ENCODE measurements around the gene PSENEN. TPM values are rescaled to one million over a fixed set of nuclear protein-coding genes. Genes with fewer than 3 reads are reported as not detected.

Gene PSENEN
- total and polyA plus RNA-seq, 2 experiments from 2014 or later = 20.6 to 175 TPM

DNA sequence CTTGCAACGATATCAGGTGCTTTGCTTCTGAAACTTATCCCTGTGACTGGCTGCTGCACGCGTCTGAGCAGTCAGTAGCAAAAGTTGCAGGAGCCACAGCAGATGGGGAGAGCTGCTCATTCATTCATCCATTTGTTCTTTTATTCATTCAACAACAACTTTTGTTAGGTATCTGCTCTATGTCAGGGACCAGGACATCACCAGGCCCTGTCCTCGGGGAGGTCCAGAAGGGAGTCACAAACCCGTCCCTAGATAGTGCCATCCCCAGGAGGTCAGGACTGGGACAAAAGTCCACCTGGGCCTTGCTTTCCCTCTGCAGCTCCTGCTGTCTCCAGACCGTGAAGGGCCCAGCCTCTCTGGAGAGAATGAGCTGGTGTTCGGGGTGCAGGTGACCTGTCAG, 32.5 kb downstream of the PSENEN start (continued):
- TF ChIP-seq, protein P1, sequence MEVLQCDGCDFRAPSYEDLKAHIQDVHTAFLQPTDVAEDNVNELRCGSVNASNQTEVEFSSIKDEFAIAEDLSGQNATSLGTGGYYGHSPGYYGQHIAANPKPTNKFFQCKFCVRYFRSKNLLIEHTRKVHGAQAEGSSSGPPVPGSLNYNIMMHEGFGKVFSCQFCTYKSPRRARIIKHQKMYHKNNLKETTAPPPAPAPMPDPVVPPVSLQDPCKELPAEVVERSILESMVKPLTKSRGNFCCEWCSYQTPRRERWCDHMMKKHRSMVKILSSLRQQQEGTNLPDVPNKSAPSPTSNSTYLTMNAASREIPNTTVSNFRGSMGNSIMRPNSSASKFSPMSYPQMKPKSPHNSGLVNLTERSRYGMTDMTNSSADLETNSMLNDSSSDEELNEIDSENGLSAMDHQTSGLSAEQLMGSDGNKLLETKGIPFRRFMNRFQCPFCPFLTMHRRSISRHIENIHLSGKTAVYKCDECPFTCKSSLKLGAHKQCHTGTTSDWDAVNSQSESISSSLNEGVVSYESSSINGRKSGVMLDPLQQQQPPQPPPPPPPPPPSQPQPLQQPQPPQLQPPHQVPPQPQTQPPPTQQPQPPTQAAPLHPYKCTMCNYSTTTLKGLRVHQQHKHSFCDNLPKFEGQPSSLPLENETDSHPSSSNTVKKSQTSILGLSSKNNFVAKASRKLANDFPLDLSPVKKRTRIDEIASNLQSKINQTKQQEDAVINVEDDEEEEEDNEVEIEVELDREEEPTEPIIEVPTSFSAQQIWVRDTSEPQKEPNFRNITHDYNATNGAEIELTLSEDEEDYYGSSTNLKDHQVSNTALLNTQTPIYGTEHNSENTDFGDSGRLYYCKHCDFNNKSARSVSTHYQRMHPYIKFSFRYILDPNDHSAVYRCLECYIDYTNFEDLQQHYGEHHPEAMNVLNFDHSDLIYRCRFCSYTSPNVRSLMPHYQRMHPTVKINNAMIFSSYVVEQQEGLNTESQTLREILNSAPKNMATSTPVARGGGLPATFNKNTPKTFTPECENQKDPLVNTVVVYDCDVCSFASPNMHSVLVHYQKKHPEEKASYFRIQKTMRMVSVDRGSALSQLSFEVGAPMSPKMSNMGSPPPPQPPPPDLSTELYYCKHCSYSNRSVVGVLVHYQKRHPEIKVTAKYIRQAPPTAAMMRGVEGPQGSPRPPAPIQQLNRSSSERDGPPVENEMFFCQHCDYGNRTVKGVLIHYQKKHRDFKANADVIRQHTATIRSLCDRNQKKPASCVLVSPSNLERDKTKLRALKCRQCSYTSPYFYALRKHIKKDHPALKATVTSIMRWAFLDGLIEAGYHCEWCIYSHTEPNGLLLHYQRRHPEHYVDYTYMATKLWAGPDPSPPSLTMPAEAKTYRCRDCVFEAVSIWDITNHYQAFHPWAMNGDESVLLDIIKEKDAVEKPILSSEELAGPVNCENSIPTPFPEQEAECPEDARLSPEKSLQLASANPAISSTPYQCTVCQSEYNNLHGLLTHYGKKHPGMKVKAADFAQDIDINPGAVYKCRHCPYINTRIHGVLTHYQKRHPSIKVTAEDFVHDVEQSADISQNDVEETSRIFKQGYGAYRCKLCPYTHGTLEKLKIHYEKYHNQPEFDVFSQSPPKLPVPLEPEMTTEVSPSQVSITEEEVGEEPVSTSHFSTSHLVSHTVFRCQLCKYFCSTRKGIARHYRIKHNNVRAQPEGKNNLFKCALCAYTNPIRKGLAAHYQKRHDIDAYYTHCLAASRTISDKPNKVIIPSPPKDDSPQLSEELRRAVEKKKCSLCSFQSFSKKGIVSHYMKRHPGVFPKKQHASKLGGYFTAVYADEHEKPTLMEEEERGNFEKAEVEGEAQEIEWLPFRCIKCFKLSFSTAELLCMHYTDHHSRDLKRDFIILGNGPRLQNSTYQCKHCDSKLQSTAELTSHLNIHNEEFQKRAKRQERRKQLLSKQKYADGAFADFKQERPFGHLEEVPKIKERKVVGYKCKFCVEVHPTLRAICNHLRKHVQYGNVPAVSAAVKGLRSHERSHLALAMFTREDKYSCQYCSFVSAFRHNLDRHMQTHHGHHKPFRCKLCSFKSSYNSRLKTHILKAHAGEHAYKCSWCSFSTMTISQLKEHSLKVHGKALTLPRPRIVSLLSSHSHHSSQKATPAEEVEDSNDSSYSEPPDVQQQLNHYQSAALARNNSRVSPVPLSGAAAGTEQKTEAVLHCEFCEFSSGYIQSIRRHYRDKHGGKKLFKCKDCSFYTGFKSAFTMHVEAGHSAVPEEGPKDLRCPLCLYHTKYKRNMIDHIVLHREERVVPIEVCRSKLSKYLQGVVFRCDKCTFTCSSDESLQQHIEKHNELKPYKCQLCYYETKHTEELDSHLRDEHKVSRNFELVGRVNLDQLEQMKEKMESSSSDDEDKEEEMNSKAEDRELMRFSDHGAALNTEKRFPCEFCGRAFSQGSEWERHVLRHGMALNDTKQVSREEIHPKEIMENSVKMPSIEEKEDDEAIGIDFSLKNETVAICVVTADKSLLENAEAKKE (CRISPR knock-in tag; IDR thresholded peaks at IDR 0.05) = no peak
- TF ChIP-seq STAT1 (IDR thresholded peaks at IDR 0.05; ENCODE audit: unreplicated experiment) = no peak

DNA sequence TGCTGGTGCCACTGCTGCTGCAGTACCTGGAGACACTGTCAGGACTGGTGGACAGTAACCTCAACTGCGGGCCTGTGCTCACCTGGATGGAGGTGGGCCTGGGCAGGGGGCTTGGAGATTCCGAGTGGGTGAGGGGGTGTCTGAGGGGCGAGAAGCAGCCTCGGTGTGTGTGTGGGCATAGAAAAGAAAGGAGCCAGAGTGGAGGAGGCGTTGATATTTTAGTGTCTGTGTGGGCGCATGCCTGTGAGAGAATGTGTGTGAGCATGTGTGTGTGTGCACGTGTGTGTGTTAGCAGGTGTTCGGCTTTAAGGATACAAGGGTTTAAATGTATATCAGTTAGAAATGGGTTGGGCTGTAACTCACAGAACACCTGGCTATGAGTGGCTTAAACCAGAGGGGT, 33.6 kb downstream of the PSENEN start:
- no peak overlapping the region for H3K27ac Mint-ChIP-seq
- peaks cover 6% of the 10 kb centered on the region; the same call in 1 of the 3 replicates for H3K36me3 Mint-ChIP-seq (ENCODE audit: low read depth)
- no peak for ATAC-seq
- TF ChIP-seq POLR2AphosphoS5 (IDR thresholded peaks at IDR 0.05; ENCODE audit: low read depth) (no peak), ZNF114 (CRISPR knock-in tag; IDR thresholded peaks at IDR 0.05) (no peak), STAT1 (IDR thresholded peaks at IDR 0.05; ENCODE audit: unreplicated experiment) (no peak), JUNB (IDR thresholded peaks at IDR 0.05; ENCODE audit: unreplicated experiment) (no peak), ZNF331 (CRISPR knock-in tag; IDR thresholded peaks at IDR 0.05; ENCODE audit: low read depth) (no peak)
- TF ChIP-seq, protein P1 (CRISPR knock-in tag; IDR thresholded peaks at IDR 0.05) = no peak

More for the DNA sequence above, 33.6 kb downstream of the PSENEN start:
- H3K4me1 Mint-ChIP-seq = peaks cover 51% of the 10 kb centered on the region
- Histone ChIP-seq H3K4me1 (ENCODE audit: insufficient read depth) (peaks cover 29% of the 10 kb centered on the region), H2AFZ (no peak overlapping the region), H3K79me2 (replicated peaks; ENCODE audit: insufficient read depth) (no peaks in the 10 kb centered on the region), H3K27me3 (ENCODE audit: insufficient read depth) (peaks cover 11% of the 10 kb centered on the region), H3K4me2 (no peak overlapping the region), H4K20me1 (replicated peaks; ENCODE audit: insufficient read depth) (no peaks in the 10 kb centered on the region), H3F3A (replicated peaks; ENCODE audit: low read depth) (peaks cover 9% of the 10 kb centered on the region; the same call in 1 of the 2 replicates), H3K27ac (ENCODE audit: low read depth) (no peak overlapping the region), H3K36me3 (ENCODE audit: insufficient read depth) (no peaks in the 10 kb centered on the region), H3K4me3 (no peak overlapping the region), H3K9me2 (ENCODE audit: insufficient read depth) (no peaks in the 10 kb centered on the region)
- no peaks in the 10 kb centered on the region; the same call in 2 of the 3 replicates for H3K9me3 Mint-ChIP-seq
- H3K27me3 Mint-ChIP-seq (ENCODE audit: insufficient read depth, low read depth, poor library complexity) = peaks cover 35% of the 10 kb centered on the region
- no peak overlapping the region for H3K4me3 Mint-ChIP-seq
- no peak for DNase-seq (ENCODE audit: low spot score)

All from GM23338 (cell line).